Trophoblast cell (in vitro differentiated cells and primary cell): ENCODE measurements around the gene PWP1.

Source experiments
- DNase-seq, 2 donors: peaks; one replicate each; pipeline ENCODE4 v3.0.0-alpha.2; 2016
- H2AFZ ChIP-seq: 2 replicates; pipeline ENCODE4 v1.6.1; 2013; ENCODE audit warnings: low read length, moderate library complexity, mild to moderate bottlenecking; ENCODE audit not compliant: insufficient read depth, poor library complexity
- H2AK5ac ChIP-seq: 2 replicates; pipeline ENCODE4 v1.6.1; 2013; ENCODE audit warnings: mild to moderate bottlenecking, low read length
- H2BK120ac ChIP-seq: 2 replicates; pipeline ENCODE4 v1.6.1; 2013; ENCODE audit warnings: low read length, mild to moderate bottlenecking, moderate library complexity; ENCODE audit not compliant: insufficient read depth, poor library complexity
- H2BK12ac ChIP-seq: 2 replicates; pipeline ENCODE4 v1.6.1; 2013; ENCODE audit warnings: mild to moderate bottlenecking, low read length, moderate library complexity
- H2BK5ac ChIP-seq: 2 replicates; pipeline ENCODE4 v1.6.1; 2013; ENCODE audit warnings: low read length, low read depth, moderate library complexity, mild to moderate bottlenecking; ENCODE audit not compliant: poor library complexity
- H3K14ac ChIP-seq: 2 replicates; pipeline ENCODE4 v1.6.1; 2013; ENCODE audit warnings: mild to moderate bottlenecking, low read length
- H3K18ac ChIP-seq: 2 replicates; pipeline ENCODE4 v1.6.1; 2013; ENCODE audit warnings: mild to moderate bottlenecking, low read length
- H3K23ac ChIP-seq: 2 replicates; pipeline ENCODE4 v1.6.1; 2013; ENCODE audit warnings: low read length
- H3K27ac ChIP-seq: 2 replicates; pipeline ENCODE4 v1.5.1; 2013; ENCODE audit warnings: low read depth, mild to moderate bottlenecking, inconsistent platforms, low read length, moderate library complexity
- H3K27me3 ChIP-seq: 2 replicates; pipeline ENCODE4 v1.6.1; 2013; ENCODE audit warnings: inconsistent platforms, mild to moderate bottlenecking, low read length, moderate library complexity; ENCODE audit not compliant: insufficient read depth
- H3K36me3 ChIP-seq, 2 experiments: 1 replicate in 1 of 2; 2 replicates in 1 of 2; pipeline ENCODE4 v1.6.1; 2013; ENCODE audit warnings: low read length in 2 of 2, mild to moderate bottlenecking in 2 of 2, moderate library complexity in 1 of 2; ENCODE audit not compliant: insufficient read depth in 2 of 2, control insufficient read depth in 1 of 2
- H3K4ac ChIP-seq: 2 replicates; pipeline ENCODE4 v1.6.1; 2013; ENCODE audit warnings: low read depth, mild to moderate bottlenecking, low read length, moderate library complexity
- H3K4me1 ChIP-seq, 2 experiments: 1 replicate in 1 of 2; 2 replicates in 1 of 2; pipeline ENCODE4 v1.6.1; 2013; ENCODE audit warnings: low read length in 2 of 2, mild to moderate bottlenecking in 2 of 2, moderate library complexity in 1 of 2; ENCODE audit not compliant: insufficient read depth in 2 of 2, control insufficient read depth in 1 of 2
- H3K4me2 ChIP-seq: 2 replicates; pipeline ENCODE4 v1.6.1; 2013; ENCODE audit warnings: inconsistent platforms, mild to moderate bottlenecking, low read length, moderate library complexity
- H3K4me3 ChIP-seq: 2 replicates; pipeline ENCODE4 v1.5.1; 2013; ENCODE audit warnings: mild to moderate bottlenecking, low read depth, low read length, inconsistent platforms
- H3K79me1 ChIP-seq: one replicate; pipeline ENCODE4 v1.6.1; 2013; ENCODE audit warnings: low read length
- H3K79me2 ChIP-seq: 2 replicates; pipeline ENCODE4 v1.6.1; 2013; ENCODE audit warnings: low read length, mild to moderate bottlenecking; ENCODE audit not compliant: control insufficient read depth, insufficient read depth, poor library complexity
- H3K9ac ChIP-seq: 2 replicates; pipeline ENCODE4 v1.6.1; 2013; ENCODE audit warnings: mild to moderate bottlenecking, low read length
- H3K9me3 ChIP-seq: 2 replicates; pipeline ENCODE4 v1.6.1; 2013; ENCODE audit warnings: low read depth, mild to moderate bottlenecking, control low read depth, inconsistent platforms, low read length; ENCODE audit not compliant: insufficient read depth
- H4K12ac ChIP-seq: 2 replicates; pipeline ENCODE4 v1.6.1; 2013; ENCODE audit warnings: low read depth, mild to moderate bottlenecking, low read length, moderate library complexity
- H4K8ac ChIP-seq: 2 replicates; pipeline ENCODE4 v1.6.1; 2013; ENCODE audit warnings: low read depth, mild to moderate bottlenecking, low read length, moderate library complexity
- H4K91ac ChIP-seq: one replicate; pipeline ENCODE4 v1.6.1; 2013; ENCODE audit warnings: low read depth, mild to moderate bottlenecking, low read length, moderate library complexity
- WGBS: extraction: QIAGEN DNeasy Blood & Tissue Kit; methylation state at CpG from one replicate; pipeline ENCODE4 v1.1.7; 2013; ENCODE audit warnings: missing lambda C conversion rate; ENCODE audit not compliant: insufficient read length, insufficient coverage; ENCODE audit errors: extremely low coverage; 5-methylcytosine and 5-hydroxymethylcytosine counted together

PWP1 gene

GRCh38 chr12:107661830-107662229 lies 23.8 kb upstream of the PWP1 start:
- no peak for DNase-seq
- Histone ChIP-seq H3K36me3 (no peaks in the 10 kb centered on the region), H3K27me3 (no peaks in the 10 kb centered on the region), H3K4ac (no peak overlapping the region), H3K9me3 (peaks cover 2% of the 10 kb centered on the region), H3K23ac (no peak overlapping the region), H3K14ac (no peak overlapping the region), H2AK5ac (no peak overlapping the region), H3K79me2 (no peaks in the 10 kb centered on the region), H3K4me2 (no peak overlapping the region), H3K18ac (no peak overlapping the region), H2BK120ac (no peak overlapping the region), H3K4me3 (no peak overlapping the region), H4K91ac (no peak overlapping the region), H3K27ac (no peak overlapping the region), H4K12ac (no peak overlapping the region), H3K4me1 (no peaks in the 10 kb centered on the region), H3K9ac (no peak overlapping the region), H2BK5ac (no peak overlapping the region), H4K8ac (no peak overlapping the region), H2AFZ (no peak overlapping the region), H3K79me1 (no peaks in the 10 kb centered on the region), H2BK12ac (no peak overlapping the region)
- no CpG with 5 or more reads among the region's 3 CpGs for WGBS

- Histone ChIP-seq H2AFZ (no peak overlapping the region), H3K36me3 (no peaks in the 10 kb centered on the region), H2BK120ac (no peak overlapping the region), H3K14ac (no peak overlapping the region), H3K79me2 (no peaks in the 10 kb centered on the region), H2BK12ac (no peak overlapping the region), H3K9ac (no peak overlapping the region), H3K79me1 (no peaks in the 10 kb centered on the region), H3K18ac (no peak overlapping the region), H2AK5ac (no peak overlapping the region), H2BK5ac (no peak overlapping the region), H3K27ac (no peak overlapping the region), H3K27me3 (no peaks in the 10 kb centered on the region), H4K91ac (no peak overlapping the region), H3K9me3 (peaks cover 2% of the 10 kb centered on the region), H4K12ac (no peak overlapping the region), H3K4me2 (no peak overlapping the region), H3K23ac (no peak overlapping the region), H3K4me3 (no peak overlapping the region), H3K4me1 (no peaks in the 10 kb centered on the region), H4K8ac (no peak overlapping the region), H3K4ac (no peak overlapping the region)
- no CpG with 5 or more reads among the region's 6 CpGs for WGBS
- DNase-seq, result no peak
Observed at GRCh38 chr12:107662484-107662883, 23.1 kb upstream of the PWP1 start.

- no peak overlapping the region for H3K4me2 ChIP-seq
- no peak overlapping the region for H4K91ac ChIP-seq
- H2BK120ac ChIP-seq, result no peak overlapping the region
- H2BK12ac ChIP-seq, result no peak overlapping the region
- no peak overlapping the region for H3K27ac ChIP-seq
- no peak overlapping the region for H3K4me3 ChIP-seq
- no peaks in the 10 kb centered on the region for H3K4me1 ChIP-seq
- H3K36me3 ChIP-seq, result no peaks in the 10 kb centered on the region
- H3K79me2 ChIP-seq, result no peaks in the 10 kb centered on the region
- no peaks in the 10 kb centered on the region for H3K79me1 ChIP-seq
- H4K8ac ChIP-seq, result no peak overlapping the region
- no peak overlapping the region for H3K14ac ChIP-seq
- no CpG with 5 or more reads among the region's 6 CpGs for whole genome bisulfite sequencing
- no peak overlapping the region for H3K18ac ChIP-seq
- H3K27me3 ChIP-seq, result no peaks in the 10 kb centered on the region
- no peak overlapping the region for H3K9ac ChIP-seq
- H4K12ac ChIP-seq, result no peak overlapping the region
- peaks cover 2% of the 10 kb centered on the region for H3K9me3 ChIP-seq
- DNase-seq, result no peak
- H3K23ac ChIP-seq, result no peak overlapping the region
- H2BK5ac ChIP-seq, result no peak overlapping the region
- no peak overlapping the region for H3K4ac ChIP-seq
- H2AFZ ChIP-seq, result no peak overlapping the region
- H2AK5ac ChIP-seq, result no peak overlapping the region
Observed at GRCh38 chr12:107663277-107663676, 22.3 kb upstream of the PWP1 start.

GRCh38 chr12:107666009-107666408 lies 19.6 kb upstream of the PWP1 start:
- Histone ChIP-seq H3K36me3 (no peaks in the 10 kb centered on the region), H3K4me2 (no peak overlapping the region), H2BK5ac (no peak overlapping the region), H3K27me3 (no peaks in the 10 kb centered on the region), H2BK120ac (no peak overlapping the region), H3K9me3 (no peaks in the 10 kb centered on the region), H3K14ac (no peak overlapping the region), H3K79me1 (no peaks in the 10 kb centered on the region), H4K12ac (no peak overlapping the region), H3K79me2 (no peaks in the 10 kb centered on the region), H2AFZ (no peak overlapping the region), H4K91ac (no peak overlapping the region), H3K9ac (no peak overlapping the region), H3K27ac (no peak overlapping the region), H3K4me3 (no peak overlapping the region), H2BK12ac (no peak overlapping the region), H2AK5ac (no peak overlapping the region), H4K8ac (no peak overlapping the region), H3K23ac (no peak overlapping the region), H3K4ac (no peak overlapping the region), H3K4me1 (no peaks in the 10 kb centered on the region), H3K18ac (no peak overlapping the region)
- no peak for DNase-seq
- WGBS, result no CpG with 5 or more reads among the region's 1 CpG
